Endodermal cell (in vitro differentiated cells): Measurements from ENCODE around the gene CAPN11. TPM values are rescaled to one million over a fixed set of nuclear protein-coding genes. Genes with fewer than 3 reads are reported as not detected.

Source experiments
- DNase-seq: peaks from one replicate; pipeline ENCODE4 v3.0.0-alpha.2; 2017
- H3K27ac ChIP-seq: 2 replicates; pipeline ENCODE4 v1.5.1; 2013; ENCODE audit warnings: mild to moderate bottlenecking, low read depth, low read length, moderate library complexity
- H3K27me3 ChIP-seq: 2 replicates; pipeline ENCODE4 v1.6.1; 2013; ENCODE audit warnings: mild to moderate bottlenecking, low read length, moderate library complexity; ENCODE audit not compliant: insufficient read depth, control insufficient read depth, poor library complexity, severe bottlenecking
- H3K36me3 ChIP-seq: 2 replicates; pipeline ENCODE4 v1.7.0; 2013; ENCODE audit warnings: mild to moderate bottlenecking, low read length, moderate library complexity; ENCODE audit not compliant: control insufficient read depth, insufficient read depth
- H3K4me1 ChIP-seq: one replicate; pipeline ENCODE4 v1.7.0; 2013; ENCODE audit warnings: low read length; ENCODE audit not compliant: control insufficient read depth, insufficient read depth
- H3K4me3 ChIP-seq: 2 replicates; pipeline ENCODE4 v1.5.1; 2013; ENCODE audit warnings: mild to moderate bottlenecking, low read length, moderate library complexity
- H3K9ac ChIP-seq: 2 replicates; pipeline ENCODE4 v1.6.1; 2013; ENCODE audit warnings: mild to moderate bottlenecking, low read length, moderate library complexity; ENCODE audit not compliant: poor library complexity, severe bottlenecking; ENCODE audit errors: extremely low read depth
- H3K9me3 ChIP-seq: 2 replicates; pipeline ENCODE4 v1.6.1; 2013; ENCODE audit warnings: mild to moderate bottlenecking, low read length, moderate library complexity; ENCODE audit not compliant: control insufficient read depth
- H3K27ac Mint-ChIP-seq: 2 replicates; pipeline ENCODE4 v1.8.0; 2020; ENCODE audit warnings: mixed read lengths
- H3K27me3 Mint-ChIP-seq: 2 replicates; pipeline ENCODE4 v1.8.0; 2021; ENCODE audit warnings: mild to moderate bottlenecking, mixed read lengths; ENCODE audit not compliant: insufficient read depth
- H3K36me3 Mint-ChIP-seq: 2 replicates; pipeline ENCODE4 v1.8.0; 2020; ENCODE audit warnings: low read depth, mixed read lengths
- H3K4me1 Mint-ChIP-seq: 2 replicates; pipeline ENCODE4 v1.8.0; 2020; ENCODE audit warnings: mixed read lengths
- H3K4me3 Mint-ChIP-seq: 2 replicates; pipeline ENCODE4 v1.8.0; 2020; ENCODE audit warnings: mild to moderate bottlenecking, moderate library complexity, mixed read lengths
- H3K9me3 Mint-ChIP-seq: 2 replicates; pipeline ENCODE4 v1.8.0; 2020; ENCODE audit warnings: mild to moderate bottlenecking, mixed read lengths
- WGBS, 2 experiments: methylation state at CpG; one replicate each; pipeline versions ENCODE4 v1.1.5 to v1.1.7; 2013; ENCODE audit warnings: missing lambda C conversion rate in 2 of 2, mixed read lengths in 1 of 2; ENCODE audit not compliant: insufficient coverage in 1 of 2, insufficient read length in 1 of 2; 5-methylcytosine and 5-hydroxymethylcytosine counted together
- total RNA-seq, 2 donors: library from RNA; stranded (reverse); fragmentation: NEBNext Ultra II Directional in 1 of 2; extraction: Animal tissue kit (Norgen Biotek cat#: 25700) in 1 of 2; gene quantifications; 2 replicates in 1 of 2; 3 replicates in 1 of 2; pipeline ENCODE4 v1.2.1, GENCODE V29; 2021
- TF ChIP-seq, protein P1 (sequence below): fragments of 200-600 bp; sonication (generic); conservative IDR thresholded peaks from 2 replicates; pipeline ENCODE4 v1.5.0; 2021; ENCODE audit warnings: antibody characterized with exemption, mild to moderate bottlenecking

The CAPN11 gene
- total RNA-seq, 2 donors from 2014 or later: 0.53 to 1.2 TPM

GRCh38 chr6:44128020-44128917, 30.4 kb upstream of the CAPN11 start:
- WGBS, 2 experiments: 4 to 7% methylated on average over 23 to 49 of the region's 49 CpGs
- no peak overlapping the region for H3K27ac ChIP-seq

GRCh38 chr6:44129841-44130322, 28.7 kb upstream of the CAPN11 start:
- H3K9me3 ChIP-seq: no peaks in the 10 kb centered on the region
- Mint-ChIP-seq H3K9me3 (no peaks in the 10 kb centered on the region), H3K36me3 (peaks cover 5% of the 10 kb centered on the region), H3K4me3 (no peak overlapping the region), H3K27ac (no peak overlapping the region), H3K4me1 (peaks cover 34% of the 10 kb centered on the region), H3K27me3 (peaks cover 2% of the 10 kb centered on the region)
- DNase-seq: no peak
- no peak overlapping the region for H3K4me3 ChIP-seq
- H3K27me3 ChIP-seq: no peaks in the 10 kb centered on the region
- H3K27ac ChIP-seq: no peak overlapping the region
- 97 to 100% methylated on average over 2 of the region's 2 CpGs for WGBS, 2 experiments
- H3K4me1 ChIP-seq: no peaks in the 10 kb centered on the region
- TF ChIP-seq, protein P1, sequence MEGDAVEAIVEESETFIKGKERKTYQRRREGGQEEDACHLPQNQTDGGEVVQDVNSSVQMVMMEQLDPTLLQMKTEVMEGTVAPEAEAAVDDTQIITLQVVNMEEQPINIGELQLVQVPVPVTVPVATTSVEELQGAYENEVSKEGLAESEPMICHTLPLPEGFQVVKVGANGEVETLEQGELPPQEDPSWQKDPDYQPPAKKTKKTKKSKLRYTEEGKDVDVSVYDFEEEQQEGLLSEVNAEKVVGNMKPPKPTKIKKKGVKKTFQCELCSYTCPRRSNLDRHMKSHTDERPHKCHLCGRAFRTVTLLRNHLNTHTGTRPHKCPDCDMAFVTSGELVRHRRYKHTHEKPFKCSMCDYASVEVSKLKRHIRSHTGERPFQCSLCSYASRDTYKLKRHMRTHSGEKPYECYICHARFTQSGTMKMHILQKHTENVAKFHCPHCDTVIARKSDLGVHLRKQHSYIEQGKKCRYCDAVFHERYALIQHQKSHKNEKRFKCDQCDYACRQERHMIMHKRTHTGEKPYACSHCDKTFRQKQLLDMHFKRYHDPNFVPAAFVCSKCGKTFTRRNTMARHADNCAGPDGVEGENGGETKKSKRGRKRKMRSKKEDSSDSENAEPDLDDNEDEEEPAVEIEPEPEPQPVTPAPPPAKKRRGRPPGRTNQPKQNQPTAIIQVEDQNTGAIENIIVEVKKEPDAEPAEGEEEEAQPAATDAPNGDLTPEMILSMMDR: no peak
- H3K36me3 ChIP-seq: no peaks in the 10 kb centered on the region
- H3K9ac ChIP-seq: no peak overlapping the region

More at GRCh38 chr6:44128020-44128917, 30.4 kb upstream of the CAPN11 start:
- H3K27me3 Mint-ChIP-seq: peaks cover 2% of the 10 kb centered on the region
- peaks cover 12% of the 10 kb centered on the region for H3K36me3 Mint-ChIP-seq
- H3K4me1 ChIP-seq: no peaks in the 10 kb centered on the region
- peak overlapping the region; percentile 38 for H3K9ac ChIP-seq
- DNase-seq: peak; percentile 80
- no peaks in the 10 kb centered on the region for H3K27me3 ChIP-seq
- H3K9me3 ChIP-seq: no peaks in the 10 kb centered on the region
- peak overlapping the region; percentile 83 for H3K4me3 Mint-ChIP-seq
- no peak overlapping the region for H3K27ac Mint-ChIP-seq
- TF ChIP-seq, protein P1: peak; percentile 41
- peaks cover 42% of the 10 kb centered on the region for H3K4me1 Mint-ChIP-seq
- H3K4me3 ChIP-seq: peak overlapping the region; percentile 80
- no peaks in the 10 kb centered on the region for H3K36me3 ChIP-seq
- H3K9me3 Mint-ChIP-seq: no peaks in the 10 kb centered on the region

- Mint-ChIP-seq H3K4me1 (peaks cover 19% of the 10 kb centered on the region), H3K27me3 (peaks cover 2% of the 10 kb centered on the region), H3K4me3 (no peak overlapping the region), H3K36me3 (peaks cover 13% of the 10 kb centered on the region), H3K27ac (no peak overlapping the region), H3K9me3 (no peaks in the 10 kb centered on the region)
- no peak overlapping the region for H3K9ac ChIP-seq
- peaks cover under 1% of the 10 kb centered on the region for H3K36me3 ChIP-seq
- H3K4me1 ChIP-seq: no peaks in the 10 kb centered on the region
- H3K27me3 ChIP-seq: no peaks in the 10 kb centered on the region
- DNase-seq: peak; percentile 64
- TF ChIP-seq, protein P1: no peak
- 90 to 95% methylated on average over 2 of the region's 2 CpGs for WGBS, 2 experiments
- H3K4me3 ChIP-seq: no peak overlapping the region
- no peak overlapping the region for H3K27ac ChIP-seq
- no peaks in the 10 kb centered on the region for H3K9me3 ChIP-seq
These were observed 26.7 kb upstream of the CAPN11 start for GRCh38 chr6:44131892-44132291.
